Urothelium cell line (cell line): Measurements from ENCODE around the gene TMEM247.
A peak's percentile ranks its signal among the peaks of the same experiment; 100 is the strongest.
"Not testable (repeated sequence)": the region's sequence is repeated elsewhere in the genome, so short reads cannot be mapped to it uniquely, and the experiment has no call there.

Experiments
- DNase-seq: peaks from one replicate; pipeline ENCODE4 v3.0.0; 2011; ENCODE audit warnings: low spot score, mixed read lengths
- FAIRE-seq: peaks from 2 replicates; lab custom pipeline; 2011; peaks lifted over from hg19 to GRCh38; lab: Jason Lieb, UNC

The TMEM247 gene

GRCh38 chr2:46458763-46459500, 20.4 kb upstream of the TMEM247 start:
- FAIRE-seq (no peak), DNase-seq (no peak)

GRCh38 chr2:46459694-46460093, 19.7 kb upstream of the TMEM247 start:
- FAIRE-seq, result no peak
- no peak for DNase-seq

- DNase-seq, result no peak
- FAIRE-seq, result no peak
These were observed 19.0 kb upstream of the TMEM247 start for GRCh38 chr2:46460241-46460921.

GRCh38 chr2:46461011-46461674, 18.2 kb upstream of the TMEM247 start:
- DNase-seq (peak; percentile 80), FAIRE-seq (peak; percentile 74)

GRCh38 chr2:46461709-46462171, 17.6 kb upstream of the TMEM247 start:
- FAIRE-seq (no peak), DNase-seq (no peak)

GRCh38 chr2:46462936-46463335, 16.4 kb upstream of the TMEM247 start:
- DNase-seq (no peak), FAIRE-seq (no peak)

GRCh38 chr2:46469116-46469515, 10.2 kb upstream of the TMEM247 start:
- no peak for DNase-seq
- FAIRE-seq, result no peak

- FAIRE-seq (no peak), DNase-seq (no peak)
These were observed 9.7 kb upstream of the TMEM247 start for GRCh38 chr2:46469700-46470099.

GRCh38 chr2:46470114-46470628, 9.2 kb upstream of the TMEM247 start:
- DNase-seq (no peak), FAIRE-seq (no peak)

- FAIRE-seq (no peak), DNase-seq (no peak)
These were observed 8.3 kb upstream of the TMEM247 start for GRCh38 chr2:46471019-46471583.

- FAIRE-seq (no peak), DNase-seq (no peak)
These were observed 7.7 kb upstream of the TMEM247 start for GRCh38 chr2:46471697-46472096.

- DNase-seq, FAIRE-seq: not testable (repeated sequence)
These were observed 7.2 kb upstream of the TMEM247 start for GRCh38 chr2:46472165-46472564.

GRCh38 chr2:46477462-46477861, 1.9 kb upstream of the TMEM247 start:
- not testable (repeated sequence) for FAIRE-seq, DNase-seq

- DNase-seq, result no peak
- FAIRE-seq, result no peak
These were observed 1.4 kb upstream of the TMEM247 start for GRCh38 chr2:46477925-46478324.

- no peak for DNase-seq
- no peak for FAIRE-seq
These were observed 1.2 kb downstream of the TMEM247 start for GRCh38 chr2:46480562-46480961.

- peak; percentile 48 for DNase-seq
- peak; percentile 17 for FAIRE-seq
These were observed 2.1 kb downstream of the TMEM247 start for GRCh38 chr2:46481198-46482193.

- FAIRE-seq, result no peak
- DNase-seq, result no peak
These were observed 3.1 kb downstream of the TMEM247 start for GRCh38 chr2:46482490-46482889.

- DNase-seq (no peak), FAIRE-seq (no peak)
These were observed 5.6 kb downstream of the TMEM247 start for GRCh38 chr2:46485002-46485401.

- DNase-seq, result no peak
- no peak for FAIRE-seq
These were observed 7.1 kb downstream of the TMEM247 start for GRCh38 chr2:46486436-46486835.
